Nephron progenitor cell (in vitro differentiated cells): Measurements from ENCODE around the gene NDUFS6.

Experiments used
- DNase-seq: peaks from one replicate; pipeline ENCODE4 v3.0.0; 2021
- H3K27ac Mint-ChIP-seq: 2 replicates; pipeline ENCODE4 v1.8.0; 2021; ENCODE audit warnings: mild to moderate bottlenecking, moderate library complexity, mixed read lengths
- H3K27me3 Mint-ChIP-seq: 2 replicates; pipeline ENCODE4 v1.8.0; 2021; ENCODE audit warnings: mild to moderate bottlenecking, low read depth, mixed read lengths; ENCODE audit not compliant: poor library complexity
- H3K36me3 Mint-ChIP-seq: 2 replicates; pipeline ENCODE4 v1.8.0; 2021; ENCODE audit warnings: low read depth, mixed read lengths
- H3K4me1 Mint-ChIP-seq: 2 replicates; pipeline ENCODE4 v1.8.0; 2021; ENCODE audit warnings: mixed read lengths
- H3K4me3 Mint-ChIP-seq: 2 replicates; pipeline ENCODE4 v1.8.0; 2021; ENCODE audit warnings: mild to moderate bottlenecking, moderate library complexity, mixed read lengths
- H3K9me3 Mint-ChIP-seq: 2 replicates; pipeline ENCODE4 v1.8.0; 2021; ENCODE audit warnings: mild to moderate bottlenecking, moderate library complexity, mixed read lengths
- TF ChIP-seq, protein P1 (sequence below): fragments of 200-600 bp; sonication (generic); IDR thresholded peaks from 2 replicates; pipeline ENCODE4 v1.5.0; 2021; ENCODE audit warnings: antibody characterized with exemption

NDUFS6 gene

DNA sequence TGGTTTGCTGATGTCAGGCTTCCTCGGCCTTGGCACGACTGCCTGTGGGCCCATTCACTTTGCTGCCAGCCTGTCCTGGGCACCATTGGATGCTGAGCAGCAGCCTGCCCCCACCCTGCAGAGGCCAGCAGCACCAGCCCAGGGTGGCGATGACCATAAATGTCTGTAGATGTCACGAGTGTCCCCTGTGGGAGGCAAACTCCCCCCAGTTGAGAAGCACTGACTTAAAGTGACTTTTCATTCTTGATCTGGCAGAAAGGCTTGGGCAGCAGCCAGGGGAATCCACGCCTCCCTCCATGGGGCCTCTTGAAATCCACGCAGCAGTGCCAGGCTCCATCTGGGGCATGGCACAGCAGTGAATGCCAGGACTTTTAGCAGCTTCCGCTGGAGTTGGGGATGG, 59.7 kb downstream of the NDUFS6 start:
- Mint-ChIP-seq H3K4me3 (no peak overlapping the region), H3K36me3 (no peaks in the 10 kb centered on the region), H3K27me3 (peaks cover 26% of the 10 kb centered on the region), H3K9me3 (no peaks in the 10 kb centered on the region), H3K4me1 (peaks cover 36% of the 10 kb centered on the region), H3K27ac (no peak overlapping the region)
- no peak for DNase-seq
- TF ChIP-seq, protein P1, sequence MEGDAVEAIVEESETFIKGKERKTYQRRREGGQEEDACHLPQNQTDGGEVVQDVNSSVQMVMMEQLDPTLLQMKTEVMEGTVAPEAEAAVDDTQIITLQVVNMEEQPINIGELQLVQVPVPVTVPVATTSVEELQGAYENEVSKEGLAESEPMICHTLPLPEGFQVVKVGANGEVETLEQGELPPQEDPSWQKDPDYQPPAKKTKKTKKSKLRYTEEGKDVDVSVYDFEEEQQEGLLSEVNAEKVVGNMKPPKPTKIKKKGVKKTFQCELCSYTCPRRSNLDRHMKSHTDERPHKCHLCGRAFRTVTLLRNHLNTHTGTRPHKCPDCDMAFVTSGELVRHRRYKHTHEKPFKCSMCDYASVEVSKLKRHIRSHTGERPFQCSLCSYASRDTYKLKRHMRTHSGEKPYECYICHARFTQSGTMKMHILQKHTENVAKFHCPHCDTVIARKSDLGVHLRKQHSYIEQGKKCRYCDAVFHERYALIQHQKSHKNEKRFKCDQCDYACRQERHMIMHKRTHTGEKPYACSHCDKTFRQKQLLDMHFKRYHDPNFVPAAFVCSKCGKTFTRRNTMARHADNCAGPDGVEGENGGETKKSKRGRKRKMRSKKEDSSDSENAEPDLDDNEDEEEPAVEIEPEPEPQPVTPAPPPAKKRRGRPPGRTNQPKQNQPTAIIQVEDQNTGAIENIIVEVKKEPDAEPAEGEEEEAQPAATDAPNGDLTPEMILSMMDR: no peak

DNA sequence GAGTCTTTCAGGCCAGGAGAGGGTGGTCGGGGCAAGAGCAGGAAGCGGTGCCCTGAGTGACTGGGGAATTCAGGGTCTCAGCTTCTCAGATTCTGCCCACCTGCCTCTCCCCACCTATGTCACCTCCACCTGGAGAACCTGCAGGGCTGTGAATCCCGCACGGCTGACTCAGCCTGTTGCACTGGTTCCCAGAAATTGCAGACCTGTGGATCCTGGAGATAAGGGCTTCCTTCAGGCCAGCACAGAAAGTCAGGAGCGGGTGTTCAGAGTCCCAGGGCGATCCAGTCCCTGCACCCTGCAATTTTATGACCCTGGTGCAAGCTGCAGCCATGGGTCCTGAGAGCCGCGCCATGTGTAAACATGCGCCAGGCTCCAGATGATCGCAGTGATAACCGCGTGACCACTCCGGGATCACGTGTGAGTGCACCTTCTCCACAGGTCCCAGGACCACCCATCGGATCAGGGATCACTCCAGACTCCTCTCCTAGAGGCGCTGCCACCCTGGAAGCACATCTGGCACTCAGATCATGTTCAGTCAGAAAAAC, 63.8 kb downstream of the NDUFS6 start:
- Mint-ChIP-seq H3K27ac (no peak overlapping the region), H3K27me3 (peaks cover 50% of the 10 kb centered on the region), H3K4me1 (peaks cover 35% of the 10 kb centered on the region), H3K36me3 (no peaks in the 10 kb centered on the region), H3K4me3 (no peak overlapping the region), H3K9me3 (no peaks in the 10 kb centered on the region)
- DNase-seq: no peak
- TF ChIP-seq, protein P1: no peak

DNA sequence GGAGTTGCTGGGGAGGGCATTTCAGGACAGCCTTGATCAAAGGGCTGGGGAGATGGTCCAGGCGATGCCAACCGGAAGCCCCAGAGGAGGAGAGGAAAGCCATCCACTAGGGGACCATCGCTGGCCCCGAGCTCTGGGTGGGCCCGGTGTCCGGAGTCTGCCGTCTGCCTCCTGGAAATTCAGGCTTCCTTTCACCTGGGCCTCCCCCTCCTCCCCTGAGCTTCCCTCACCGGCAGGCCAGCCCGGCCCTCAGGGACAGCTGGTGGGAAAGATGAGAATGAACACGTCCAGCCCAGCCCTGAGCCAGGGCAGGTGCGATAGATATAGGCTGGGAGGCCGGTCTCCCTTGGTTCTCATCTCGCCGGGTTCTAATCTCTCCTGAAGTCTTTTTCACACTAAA, 64.3 kb downstream of the NDUFS6 start:
- Mint-ChIP-seq H3K4me1 (peaks cover 35% of the 10 kb centered on the region), H3K4me3 (no peak overlapping the region), H3K36me3 (no peaks in the 10 kb centered on the region), H3K27ac (no peak overlapping the region), H3K9me3 (no peaks in the 10 kb centered on the region), H3K27me3 (peaks cover 50% of the 10 kb centered on the region)
- no peak for DNase-seq
- TF ChIP-seq, protein P1: no peak
